ENCODE measurements around the gene TWIST2. TPM values are rescaled to one million over a fixed set of nuclear protein-coding genes. Genes with fewer than 3 reads are reported as not detected.

The TWIST2 gene
- total RNA-seq, 3 donors from 2014 or later, result not detected

DNA sequence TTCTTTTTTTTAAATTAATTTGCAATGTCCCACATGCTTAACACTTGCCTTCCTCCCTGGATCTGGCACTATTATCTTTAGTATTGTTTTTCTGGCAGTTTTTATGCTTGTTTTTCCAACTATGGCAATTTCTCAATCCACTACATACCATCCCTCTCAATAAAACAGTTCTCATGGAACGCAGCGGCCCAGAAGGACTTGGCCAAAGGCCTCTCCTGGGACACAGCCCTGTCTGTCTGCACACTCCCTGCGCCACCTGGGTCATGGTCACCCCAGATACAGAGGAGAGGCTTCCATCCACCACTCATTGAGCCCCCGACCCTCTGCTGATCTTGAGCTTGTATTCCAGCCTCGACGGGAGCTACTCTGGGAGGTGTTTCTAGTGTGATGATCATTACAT lies 91.2 kb downstream of the TWIST2 start:
- Mint-ChIP-seq H3K36me3 (ENCODE audit: insufficient read depth) (no peaks in the 10 kb centered on the region), H3K9me3 (no peaks in the 10 kb centered on the region), H3K4me3 (no peak overlapping the region), H3K4me1 (ENCODE audit: low read depth) (no peaks in the 10 kb centered on the region), H3K27me3 (ENCODE audit: low read depth) (peaks cover 13% of the 10 kb centered on the region)
- ATAC-seq (no peak), DNase-seq (no peak)

GRCh38 chr2:238939521-238940403 lies 91.9 kb downstream of the TWIST2 start:
- no peak for DNase-seq
- Mint-ChIP-seq H3K4me1 (ENCODE audit: low read depth) (no peaks in the 10 kb centered on the region), H3K9me3 (no peaks in the 10 kb centered on the region), H3K27me3 (ENCODE audit: low read depth) (peaks cover 13% of the 10 kb centered on the region), H3K36me3 (ENCODE audit: insufficient read depth) (no peaks in the 10 kb centered on the region), H3K4me3 (no peak overlapping the region)
- ATAC-seq, result no peak

DNA sequence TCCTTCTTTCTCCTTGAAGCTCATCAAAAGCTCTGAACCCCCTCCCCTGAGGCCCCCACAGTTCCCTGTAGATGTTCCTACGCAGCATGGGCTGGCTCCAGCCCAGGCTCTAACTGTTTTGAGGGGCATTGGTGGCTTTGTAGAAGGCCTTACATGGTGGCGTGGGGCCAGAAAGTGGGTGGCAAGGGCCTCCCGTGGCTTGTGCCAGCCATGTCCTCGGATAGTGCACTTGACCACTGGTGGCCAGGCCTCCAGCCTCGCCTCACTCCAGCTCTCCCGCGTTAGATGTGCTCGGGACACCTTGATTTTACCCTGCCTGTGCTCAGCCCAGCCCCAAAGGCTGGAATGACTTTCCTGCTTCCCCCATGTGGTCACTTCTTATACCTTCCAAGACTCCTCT lies 92.9 kb downstream of the TWIST2 start:
- Mint-ChIP-seq H3K36me3 (ENCODE audit: insufficient read depth) (no peaks in the 10 kb centered on the region), H3K9me3 (no peaks in the 10 kb centered on the region), H3K27me3 (ENCODE audit: low read depth) (peaks cover 13% of the 10 kb centered on the region), H3K4me1 (ENCODE audit: low read depth) (no peaks in the 10 kb centered on the region), H3K4me3 (no peak overlapping the region)
- DNase-seq (no peak), ATAC-seq (no peak)

GRCh38 chr2:238941262-238941792 lies 93.4 kb downstream of the TWIST2 start:
- Mint-ChIP-seq H3K9me3 (no peaks in the 10 kb centered on the region), H3K27me3 (ENCODE audit: low read depth) (peaks cover 13% of the 10 kb centered on the region), H3K36me3 (ENCODE audit: insufficient read depth) (no peaks in the 10 kb centered on the region), H3K4me3 (no peak overlapping the region), H3K4me1 (ENCODE audit: low read depth) (no peaks in the 10 kb centered on the region)
- DNase-seq (no peak), ATAC-seq (no peak)

DNA sequence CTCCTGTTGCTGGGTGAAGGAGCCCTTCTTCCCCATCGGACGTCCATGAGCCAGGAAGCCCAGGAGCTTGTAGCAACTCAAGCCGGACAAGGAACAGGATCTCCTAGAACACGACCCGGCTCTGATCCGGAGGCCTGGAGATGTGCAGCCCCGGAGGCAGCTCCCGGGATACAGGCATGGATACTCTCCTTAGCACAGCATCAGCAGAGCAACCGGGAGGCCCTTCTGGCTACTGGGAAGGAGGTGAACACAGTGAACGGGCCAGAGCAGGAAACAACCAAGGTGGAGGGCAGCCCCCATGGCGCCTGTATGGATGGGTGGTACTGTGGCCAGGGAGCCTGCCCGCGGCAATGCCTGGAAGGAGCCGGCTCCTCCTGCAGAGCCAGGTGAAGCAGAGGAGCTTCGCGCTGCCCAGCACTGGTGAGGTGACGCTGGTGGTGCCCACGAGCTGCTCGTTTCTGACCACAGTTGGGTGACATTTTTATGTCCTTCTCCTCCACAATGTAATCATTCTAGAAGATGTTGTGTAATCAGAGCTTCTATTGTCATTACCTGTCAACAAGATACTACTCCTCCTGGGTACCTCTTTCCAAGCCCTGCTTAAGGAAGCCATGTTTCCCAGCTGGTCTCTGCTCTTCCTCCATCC lies 94.3 kb downstream of the TWIST2 start:
- Mint-ChIP-seq H3K9me3 (no peaks in the 10 kb centered on the region), H3K36me3 (ENCODE audit: insufficient read depth) (no peaks in the 10 kb centered on the region), H3K27me3 (ENCODE audit: low read depth) (peaks cover 13% of the 10 kb centered on the region), H3K4me3 (no peak overlapping the region), H3K4me1 (ENCODE audit: low read depth) (no peaks in the 10 kb centered on the region)
- ATAC-seq (no peak), DNase-seq (no peak)

GRCh38 chr2:238942726-238943300 lies 94.9 kb downstream of the TWIST2 start:
- ATAC-seq, result no peak
- H3K9me3 Mint-ChIP-seq, result no peaks in the 10 kb centered on the region
- peaks cover 3% of the 10 kb centered on the region for H3K4me1 Mint-ChIP-seq (ENCODE audit: low read depth)
- no peak overlapping the region for H3K4me3 Mint-ChIP-seq
- peaks cover 12% of the 10 kb centered on the region for H3K27me3 Mint-ChIP-seq (ENCODE audit: low read depth)
- H3K36me3 Mint-ChIP-seq (ENCODE audit: insufficient read depth), result no peaks in the 10 kb centered on the region
- DNase-seq, result no peak

DNA sequence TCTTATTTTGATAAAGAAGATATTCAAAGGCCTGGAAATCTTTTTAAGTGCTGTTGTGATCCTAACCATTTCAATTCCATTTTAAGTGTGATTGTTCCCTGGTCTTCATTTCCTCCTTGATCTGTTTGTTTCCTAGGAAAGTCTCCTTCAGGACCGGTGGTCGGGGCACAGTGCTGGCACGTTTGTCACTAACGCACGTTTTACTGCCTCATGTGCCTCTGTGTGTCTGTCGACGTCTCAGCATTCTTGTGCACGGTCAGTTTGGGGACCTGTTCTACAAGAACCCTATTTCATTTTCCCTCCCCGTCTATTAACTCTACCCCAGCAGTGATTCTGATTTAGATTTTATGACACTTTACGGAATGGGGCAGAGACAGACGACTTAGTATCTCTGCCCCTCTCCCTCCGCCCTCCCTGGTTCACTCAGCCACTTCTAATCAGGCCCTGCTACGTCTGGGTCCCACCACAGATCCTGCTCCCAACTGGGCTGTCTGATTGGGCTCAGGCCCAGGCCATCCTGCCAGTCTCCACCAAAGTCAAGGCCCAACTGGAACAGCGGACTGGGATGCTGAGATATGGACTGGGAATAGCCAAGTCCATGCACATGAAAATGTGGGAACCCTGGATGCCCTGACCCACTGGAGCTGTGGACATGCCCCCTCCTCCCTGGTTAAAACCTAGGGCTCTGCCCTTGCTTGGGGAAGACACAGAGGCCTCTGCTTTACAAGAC lies 95.6 kb downstream of the TWIST2 start:
- DNase-seq (no peak), ATAC-seq (no peak)
- Mint-ChIP-seq H3K36me3 (ENCODE audit: insufficient read depth) (no peaks in the 10 kb centered on the region), H3K4me3 (no peak overlapping the region), H3K27me3 (ENCODE audit: low read depth) (peaks cover 11% of the 10 kb centered on the region), H3K9me3 (no peaks in the 10 kb centered on the region), H3K4me1 (ENCODE audit: low read depth) (peaks cover 10% of the 10 kb centered on the region)

GRCh38 chr2:238945433-238946150 lies 97.7 kb downstream of the TWIST2 start:
- Mint-ChIP-seq H3K4me3 (no peak overlapping the region), H3K9me3 (no peaks in the 10 kb centered on the region), H3K36me3 (ENCODE audit: insufficient read depth) (no peaks in the 10 kb centered on the region), H3K4me1 (ENCODE audit: low read depth) (peaks cover 13% of the 10 kb centered on the region), H3K27me3 (ENCODE audit: low read depth) (peaks cover 11% of the 10 kb centered on the region)
- DNase-seq, result no peak
- no peak for ATAC-seq

DNA sequence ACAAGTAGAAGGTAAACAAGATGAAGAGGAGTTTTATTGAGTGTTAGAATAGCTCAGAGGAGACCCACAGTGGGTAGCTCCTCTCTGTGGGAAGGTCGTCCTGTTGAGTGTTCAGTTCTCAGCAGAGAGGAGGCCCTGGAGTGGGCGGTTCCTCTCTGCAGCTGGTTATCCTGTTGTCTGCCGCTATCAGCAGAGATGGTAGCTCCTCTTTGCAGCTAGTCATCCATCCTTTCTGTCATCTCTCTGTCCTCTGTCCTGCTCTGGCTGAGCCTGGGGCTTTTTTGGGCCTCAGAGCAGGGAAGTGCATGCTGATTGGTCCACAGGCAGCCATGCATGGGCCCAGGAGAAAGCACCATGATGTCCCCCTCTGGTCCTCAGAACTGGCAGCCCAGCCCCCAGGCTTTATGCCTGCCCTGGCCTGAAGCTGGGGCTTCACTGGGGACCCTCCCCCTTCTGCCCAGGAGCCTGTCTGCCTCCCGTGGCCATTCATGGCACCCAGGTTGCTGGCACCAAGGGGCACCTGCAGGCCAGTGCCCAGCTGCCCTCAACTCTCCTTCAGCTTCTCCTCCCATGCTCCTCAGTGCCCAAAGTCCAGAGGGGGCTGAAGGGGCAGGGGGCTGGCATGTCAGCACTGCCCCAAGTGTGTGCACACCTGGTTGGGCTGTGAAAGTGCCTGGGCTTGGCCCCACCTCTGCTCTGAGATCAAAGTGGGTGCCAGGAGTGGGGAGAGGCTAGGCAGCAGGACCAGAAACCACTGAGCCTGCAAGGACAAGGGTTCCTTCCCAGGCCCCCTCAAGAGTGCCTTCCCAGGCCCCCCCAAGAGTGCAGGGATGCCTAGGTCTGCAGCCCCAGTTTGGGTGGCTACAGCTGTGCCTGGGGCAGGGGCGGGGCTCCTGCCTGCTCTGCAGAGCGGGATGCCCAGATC lies 98.7 kb downstream of the TWIST2 start:
- Mint-ChIP-seq H3K9me3 (no peaks in the 10 kb centered on the region), H3K36me3 (ENCODE audit: insufficient read depth) (no peaks in the 10 kb centered on the region), H3K4me3 (no peak overlapping the region), H3K27me3 (ENCODE audit: low read depth) (peaks cover 2% of the 10 kb centered on the region), H3K4me1 (ENCODE audit: low read depth) (peaks cover 13% of the 10 kb centered on the region)
- DNase-seq (no peak), ATAC-seq (no peak)

DNA sequence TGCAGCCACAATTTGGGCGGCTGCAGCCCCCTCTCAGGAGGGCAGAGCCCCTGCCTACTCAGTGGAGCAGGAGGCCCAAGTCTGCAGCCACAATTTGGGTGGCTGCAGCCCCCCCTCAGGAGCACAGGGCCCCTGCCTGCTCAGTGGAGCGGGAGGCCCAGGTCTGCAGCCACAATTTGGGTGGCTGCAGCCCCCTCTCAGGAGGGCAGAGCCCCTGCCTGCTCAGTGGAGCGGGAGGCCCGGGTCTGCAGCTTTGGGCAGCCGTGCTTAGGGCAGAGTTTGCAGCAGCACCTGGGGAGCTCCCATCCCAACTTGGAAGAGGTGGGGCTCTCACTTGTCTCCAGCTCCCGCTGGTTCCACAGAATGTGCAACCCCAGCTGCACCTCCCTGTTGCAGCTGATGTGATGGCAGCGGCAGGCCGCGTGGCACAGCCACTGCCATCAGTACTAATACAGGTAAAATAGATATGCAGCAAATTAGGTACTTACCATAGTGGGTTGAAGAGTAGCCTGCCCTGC lies 99.4 kb downstream of the TWIST2 start:
- no peaks in the 10 kb centered on the region for H3K36me3 Mint-ChIP-seq (ENCODE audit: insufficient read depth)

GRCh38 chr2:238947920-238948710 lies 100.2 kb downstream of the TWIST2 start:
- Mint-ChIP-seq H3K4me1 (ENCODE audit: low read depth) (peaks cover 13% of the 10 kb centered on the region), H3K27me3 (ENCODE audit: low read depth) (no peaks in the 10 kb centered on the region), H3K9me3 (no peaks in the 10 kb centered on the region), H3K36me3 (ENCODE audit: insufficient read depth) (no peaks in the 10 kb centered on the region), H3K4me3 (no peak overlapping the region)
- DNase-seq (no peak), ATAC-seq (no peak)

More for the DNA sequence above, 99.4 kb downstream of the TWIST2 start:
- Mint-ChIP-seq H3K4me3 (no peak overlapping the region), H3K4me1 (ENCODE audit: low read depth) (peaks cover 13% of the 10 kb centered on the region), H3K27me3 (ENCODE audit: low read depth) (peaks cover 1% of the 10 kb centered on the region), H3K9me3 (no peaks in the 10 kb centered on the region)
- DNase-seq (no peak), ATAC-seq (no peak)

Measured in activated T-cell treated with anti-CD3 and anti-CD28 coated beads, Interleukin-2, amount 50 U/mL, for 4 hours (primary cell).